ENCODE measurements around the gene AGBL4. TPM values are rescaled to one million over a fixed set of nuclear protein-coding genes. Genes with fewer than 3 reads are reported as not detected.
A peak's percentile ranks its signal among the peaks of the same experiment; 100 is the strongest.

AGBL4 gene
- total and polyA plus RNA-seq, 2 experiments from 2014 or later, result not detected

- Histone ChIP-seq H3K9ac (no peak overlapping the region), H3K79me2 (ENCODE audit: insufficient read depth) (no peaks in the 10 kb centered on the region)
- TF ChIP-seq EZH2phosphoT487 (IDR thresholded peaks at IDR 0.05; ENCODE audit: insufficient read depth, low read depth) (no peak), EZH2 (IDR thresholded peaks at IDR 0.05; ENCODE audit: insufficient read depth, poor library complexity, severe bottlenecking) (no peak)
These were observed 1068.0 kb downstream of the AGBL4 start for GRCh38 chr1:48955774-48956173.

DNA sequence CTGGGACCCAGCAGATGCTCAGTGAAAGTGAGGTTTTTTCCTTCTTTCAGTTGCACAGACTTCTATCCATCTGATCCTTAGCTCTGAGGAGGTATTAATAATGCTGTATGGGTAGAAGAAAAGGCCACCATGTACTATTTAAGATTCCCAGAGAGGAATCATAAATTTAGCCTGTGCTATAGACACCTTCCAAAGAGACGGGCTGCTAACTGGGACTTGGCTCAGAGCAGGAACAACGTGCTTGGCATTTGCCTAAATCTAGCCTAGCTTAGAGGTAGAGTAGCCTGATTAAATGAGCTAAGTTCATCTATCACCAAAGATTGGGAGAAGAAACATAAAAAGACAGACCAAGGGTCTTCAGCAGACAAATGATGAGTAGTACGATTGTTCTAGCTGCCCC, 1070.1 kb downstream of the AGBL4 start:
- in situ Hi-C loops (cut with MboI), result no loop called here
- Histone ChIP-seq H3F3A (ENCODE audit: insufficient read depth) (no peaks in the 10 kb centered on the region), H3K4me3 (no peak overlapping the region), H3K9me2 (ENCODE audit: insufficient read depth) (0 out of 2 replicates have a peak, but pooled peaks cover 2% of the 10 kb centered on the region), H2AFZ (no peak overlapping the region), H3K9ac (no peak overlapping the region), H3K79me2 (ENCODE audit: insufficient read depth) (no peaks in the 10 kb centered on the region), H3K27me3 (replicated peaks; ENCODE audit: insufficient read depth) (no peaks in the 10 kb centered on the region), H3K9me3 (ENCODE audit: low read depth) (no peaks in the 10 kb centered on the region), H3K4me2 (ENCODE audit: unreplicated experiment) (no peak overlapping the region), H3K27ac (no peak overlapping the region), H4K20me1 (ENCODE audit: insufficient read depth) (no peaks in the 10 kb centered on the region), H3K4me1 (ENCODE audit: insufficient read depth) (peaks cover 3% of the 10 kb centered on the region; the same call in 1 of the 2 replicates), H3K36me3 (ENCODE audit: low read depth) (no peaks in the 10 kb centered on the region)
- 67 to 73% methylated on average over 3 of the region's 3 CpGs for WGBS, 2 experiments (ENCODE audit: low coverage in 1 of 2, low lambda C conversion rate in 2 of 2, missing lambda C conversion rate in 2 of 2)
- DNase-seq, result no peak
- TF ChIP-seq EZH2phosphoT487 (IDR thresholded peaks at IDR 0.05; ENCODE audit: insufficient read depth, low read depth), result no peak
- TF ChIP-seq EZH2 (IDR thresholded peaks at IDR 0.05; ENCODE audit: insufficient read depth, poor library complexity, severe bottlenecking), result no peak

More at GRCh38 chr1:48955774-48956173, 1068.0 kb downstream of the AGBL4 start:
- Histone ChIP-seq H3K9me2 (ENCODE audit: insufficient read depth) (0 out of 2 replicates have a peak, but pooled peaks cover 3% of the 10 kb centered on the region), H3K4me2 (ENCODE audit: unreplicated experiment) (no peak overlapping the region), H3K27me3 (replicated peaks; ENCODE audit: insufficient read depth) (no peaks in the 10 kb centered on the region), H3K36me3 (ENCODE audit: low read depth) (no peaks in the 10 kb centered on the region), H3K4me3 (no peak overlapping the region), H4K20me1 (ENCODE audit: insufficient read depth) (no peaks in the 10 kb centered on the region), H2AFZ (no peak overlapping the region), H3K4me1 (ENCODE audit: insufficient read depth) (no peaks in the 10 kb centered on the region), H3K9me3 (ENCODE audit: low read depth) (no peaks in the 10 kb centered on the region), H3K27ac (no peak overlapping the region), H3F3A (ENCODE audit: insufficient read depth) (no peaks in the 10 kb centered on the region)
- in situ Hi-C loops (cut with MboI), result no loop called here
- DNase-seq, result no peak

- no peaks in the 10 kb centered on the region for H3K27me3 ChIP-seq (replicated peaks; ENCODE audit: insufficient read depth)
- peak overlapping the region; percentile 34 for H3K4me2 ChIP-seq (ENCODE audit: unreplicated experiment)
- H2AFZ ChIP-seq, result no peak overlapping the region
- peaks cover 15% of the 10 kb centered on the region; the same call in 1 of the 2 replicates for H3K4me1 ChIP-seq (ENCODE audit: insufficient read depth)
- H3K4me3 ChIP-seq, result no peak overlapping the region
- no peak overlapping the region for H3K9ac ChIP-seq
- TF ChIP-seq EZH2 (IDR thresholded peaks at IDR 0.05; ENCODE audit: insufficient read depth, poor library complexity, severe bottlenecking) (no peak), EZH2phosphoT487 (IDR thresholded peaks at IDR 0.05; ENCODE audit: insufficient read depth, low read depth) (no peak)
- no peaks in the 10 kb centered on the region for H3K79me2 ChIP-seq (ENCODE audit: insufficient read depth)
- H3F3A ChIP-seq (ENCODE audit: insufficient read depth), result no peaks in the 10 kb centered on the region
- H4K20me1 ChIP-seq (ENCODE audit: insufficient read depth), result no peaks in the 10 kb centered on the region
- WGBS, 2 experiments (ENCODE audit: low coverage in 1 of 2, low lambda C conversion rate in 2 of 2, missing lambda C conversion rate in 2 of 2), result 47 to 52% methylated on average over 1 of the region's 1 CpG
- H3K36me3 ChIP-seq (ENCODE audit: low read depth), result no peaks in the 10 kb centered on the region
- no peaks in the 10 kb centered on the region for H3K9me2 ChIP-seq (ENCODE audit: insufficient read depth)
- H3K27ac ChIP-seq, result no peak overlapping the region
- DNase-seq, result peak; percentile 40
- in situ Hi-C loops (cut with MboI), result no loop called here
- H3K9me3 ChIP-seq (ENCODE audit: low read depth), result no peaks in the 10 kb centered on the region
These were observed 1075.2 kb downstream of the AGBL4 start for GRCh38 chr1:48948562-48948961.

DNA sequence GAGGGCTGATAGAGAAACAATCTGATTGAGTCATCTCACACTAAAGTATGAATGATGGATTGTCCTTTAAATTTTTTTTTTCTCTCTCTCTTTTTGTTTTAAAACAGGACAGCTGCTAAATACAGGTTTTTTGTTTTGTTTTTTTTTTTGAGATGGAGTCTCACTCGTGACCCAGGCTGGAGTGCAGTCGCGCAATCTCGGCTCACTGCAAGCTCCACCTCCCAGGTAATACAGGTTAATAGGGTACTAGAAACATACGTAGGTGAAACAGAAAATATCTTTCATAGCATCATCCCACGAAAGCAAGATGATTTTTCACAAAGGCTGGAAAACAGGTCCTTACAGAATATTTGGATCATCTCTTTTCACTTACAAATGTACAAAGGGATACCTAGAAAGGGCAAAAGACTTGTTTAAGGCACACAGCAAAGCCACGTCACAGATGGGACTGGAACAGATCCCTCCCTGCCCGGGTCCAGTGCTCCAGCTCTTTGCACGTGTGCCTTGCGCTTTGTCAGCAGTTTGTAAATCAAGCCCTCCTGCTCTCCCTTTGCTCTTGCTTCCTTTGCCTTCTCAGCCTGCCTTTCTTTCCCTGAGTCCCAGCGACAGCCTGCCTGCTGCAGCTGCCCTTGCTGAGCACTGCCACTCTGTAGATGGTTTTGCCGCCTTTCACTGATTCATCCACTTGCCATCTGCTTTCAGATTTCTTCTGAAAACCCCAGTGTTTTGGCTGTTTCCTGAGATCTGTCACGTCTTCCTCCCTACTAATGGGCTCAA, 1075.8 kb downstream of the AGBL4 start:
- H2AFZ ChIP-seq, result no peak overlapping the region
- no peaks in the 10 kb centered on the region for H3K36me3 ChIP-seq (ENCODE audit: low read depth)
- no peaks in the 10 kb centered on the region for H3K9me3 ChIP-seq (ENCODE audit: low read depth)
- no peak overlapping the region for H3K27ac ChIP-seq
- 26 to 32% methylated on average over 13 of the region's 13 CpGs for WGBS, 2 experiments (ENCODE audit: low coverage in 1 of 2, low lambda C conversion rate in 2 of 2, missing lambda C conversion rate in 2 of 2)
- no peaks in the 10 kb centered on the region for H3K9me2 ChIP-seq (ENCODE audit: insufficient read depth)
- no peak for TF ChIP-seq EZH2phosphoT487 (IDR thresholded peaks at IDR 0.05; ENCODE audit: insufficient read depth, low read depth)
- no peak for TF ChIP-seq EZH2 (IDR thresholded peaks at IDR 0.05; ENCODE audit: insufficient read depth, poor library complexity, severe bottlenecking)
- H4K20me1 ChIP-seq (ENCODE audit: insufficient read depth), result no peaks in the 10 kb centered on the region
- H3K4me2 ChIP-seq (ENCODE audit: unreplicated experiment), result peak overlapping the region; percentile 34
- H3K4me1 ChIP-seq (ENCODE audit: insufficient read depth), result peaks cover 16% of the 10 kb centered on the region; the same call in 1 of the 2 replicates
- H3K27me3 ChIP-seq (replicated peaks; ENCODE audit: insufficient read depth), result no peaks in the 10 kb centered on the region
- H3K79me2 ChIP-seq (ENCODE audit: insufficient read depth), result no peaks in the 10 kb centered on the region
- no peak overlapping the region for H3K4me3 ChIP-seq
- no peak overlapping the region for H3K9ac ChIP-seq
- peak; percentile 53 for DNase-seq
- no peaks in the 10 kb centered on the region for H3F3A ChIP-seq (ENCODE audit: insufficient read depth)
- in situ Hi-C loops (cut with MboI), result no loop called here

Measured in GM23248 (cell line).